ENCODE results near the gene ZDHHC5.

Gene ZDHHC5

DNA sequence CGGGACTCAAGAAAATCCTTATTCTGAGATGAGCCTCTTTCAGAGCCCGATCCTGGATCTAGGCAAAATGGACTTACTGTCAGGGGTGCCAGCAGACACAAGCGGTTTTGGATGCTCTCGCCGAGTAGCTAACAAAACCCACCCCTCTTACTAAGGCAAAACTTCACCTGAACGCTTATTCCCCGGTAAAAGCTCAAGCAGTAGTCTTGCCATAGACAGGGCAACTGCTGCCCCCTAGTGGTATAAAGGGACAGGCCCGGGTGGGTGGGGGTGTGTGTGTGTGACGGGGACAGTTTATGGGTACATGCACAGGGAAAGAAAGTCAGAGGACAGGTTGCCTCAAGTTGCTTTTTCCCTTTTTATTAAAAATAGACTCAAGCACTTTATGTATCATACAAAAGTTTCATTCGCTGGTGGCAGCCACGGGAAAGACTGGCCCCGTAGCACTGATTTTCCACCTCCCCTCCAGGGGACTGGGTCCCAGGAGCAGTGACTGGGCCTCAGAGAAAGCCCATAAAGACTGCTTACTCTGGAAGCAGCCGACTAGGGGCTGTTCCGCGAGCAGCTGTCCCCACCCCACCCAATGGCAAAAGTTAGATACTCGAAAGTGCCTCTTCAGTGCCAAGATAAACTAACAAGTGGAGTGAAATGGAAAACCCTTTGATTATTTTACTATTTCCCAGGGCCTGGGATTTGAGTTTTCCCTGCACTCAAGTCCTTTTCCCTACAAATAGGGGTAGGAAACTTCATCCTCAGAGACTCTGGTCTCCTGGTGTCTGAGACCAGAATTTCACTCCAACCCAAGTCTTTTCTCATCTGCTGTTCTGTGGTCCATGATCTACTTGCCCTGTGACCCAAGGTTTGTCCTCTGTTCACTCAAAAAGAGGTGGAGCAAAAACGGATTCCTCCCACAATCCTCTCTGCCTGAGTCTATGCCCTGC is 22.9 kb upstream of the ZDHHC5 start:
- peak overlapping the region; percentile 12; the same call in 1 of the 2 replicates for H3K27ac ChIP-seq (ENCODE audit: low read depth, low read length)
- peaks cover 82% of the 10 kb centered on the region for H3K4me1 ChIP-seq (ENCODE audit: control insufficient read depth, insufficient read depth, low read length, unreplicated experiment)
- H3K4me3 ChIP-seq (ENCODE audit: low read depth, low read length), result no peak overlapping the region
- peaks cover 5% of the 10 kb centered on the region; the same call in 1 of the 2 replicates for H3K27me3 ChIP-seq (ENCODE audit: insufficient read depth, low read length)
- no peak overlapping the region for H2AFZ ChIP-seq (ENCODE audit: low read length, unreplicated experiment)
- no peaks in the 10 kb centered on the region for H3K36me3 ChIP-seq (ENCODE audit: insufficient read depth, low read length)
- H3K79me2 ChIP-seq (ENCODE audit: control insufficient read depth, insufficient read depth, low read length, unreplicated experiment), result peaks cover 18% of the 10 kb centered on the region

DNA sequence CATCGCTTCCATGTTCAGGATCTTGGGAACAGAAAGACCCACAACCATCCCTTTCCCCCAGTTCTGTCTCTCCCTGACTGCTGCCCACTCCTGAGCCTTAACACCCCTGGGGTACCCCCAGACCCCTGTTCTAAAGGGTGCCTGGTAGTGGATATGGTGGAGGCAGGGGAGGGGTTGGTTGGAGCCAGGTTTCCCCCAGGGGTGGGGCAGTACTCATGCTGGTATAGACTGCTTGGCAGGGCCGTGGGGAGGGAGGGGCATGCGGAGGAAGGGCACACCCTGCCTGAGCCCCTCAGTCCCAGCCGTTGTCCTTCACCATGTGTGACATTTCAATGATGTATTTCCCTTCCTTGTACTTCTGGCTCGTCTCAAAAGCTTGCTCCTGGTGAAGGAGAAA is 22.2 kb upstream of the ZDHHC5 start:
- Histone ChIP-seq H3K27me3 (ENCODE audit: insufficient read depth, low read length) (peaks cover 5% of the 10 kb centered on the region; the same call in 1 of the 2 replicates), H3K27ac (ENCODE audit: low read depth, low read length) (peak overlapping the region; percentile 12; the same call in 1 of the 2 replicates), H3K4me1 (ENCODE audit: control insufficient read depth, insufficient read depth, low read length, unreplicated experiment) (peaks cover 79% of the 10 kb centered on the region)

DNA sequence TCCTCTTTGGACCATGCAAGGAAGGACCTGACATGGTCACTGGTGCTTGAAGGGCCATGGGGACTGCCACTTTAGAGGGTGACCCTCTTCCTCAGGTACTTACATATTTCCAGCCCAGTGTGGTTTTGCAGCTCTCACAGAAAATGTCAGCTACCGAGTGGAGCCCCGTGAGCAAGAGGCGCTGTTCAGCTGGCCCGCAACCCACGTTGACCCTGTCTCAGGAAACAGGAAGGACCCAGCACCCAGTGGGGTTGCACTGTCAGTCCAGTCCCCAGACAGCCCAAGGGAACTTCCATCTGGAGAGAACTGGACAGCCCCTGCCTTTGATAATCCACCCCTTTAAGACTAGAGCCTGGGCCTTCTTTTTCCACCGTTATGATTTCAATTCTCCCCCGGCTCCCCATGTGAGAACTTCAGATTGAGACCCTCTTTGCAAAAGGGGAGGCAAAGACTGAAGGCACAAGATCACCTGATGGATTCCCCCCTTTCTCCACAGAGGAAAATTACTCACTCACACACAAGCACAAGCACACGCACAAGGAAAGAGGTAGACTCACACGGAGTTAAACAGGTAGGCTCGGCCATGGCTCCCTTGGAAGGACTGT is 21.6 kb upstream of the ZDHHC5 start:
- Histone ChIP-seq H3K4me1 (ENCODE audit: control insufficient read depth, insufficient read depth, low read length, unreplicated experiment) (peaks cover 74% of the 10 kb centered on the region), H2AFZ (ENCODE audit: low read length, unreplicated experiment) (no peak overlapping the region), H3K27me3 (ENCODE audit: insufficient read depth, low read length) (peaks cover 5% of the 10 kb centered on the region; the same call in 1 of the 2 replicates), H3K79me2 (ENCODE audit: control insufficient read depth, insufficient read depth, low read length, unreplicated experiment) (peaks cover 7% of the 10 kb centered on the region), H3K27ac (ENCODE audit: low read depth, low read length) (no peak overlapping the region), H3K4me3 (ENCODE audit: low read depth, low read length) (no peak overlapping the region), H3K36me3 (ENCODE audit: insufficient read depth, low read length) (no peaks in the 10 kb centered on the region)

More for the DNA sequence above, 22.2 kb upstream of the ZDHHC5 start:
- Histone ChIP-seq H3K4me3 (ENCODE audit: low read depth, low read length) (no peak overlapping the region), H2AFZ (ENCODE audit: low read length, unreplicated experiment) (no peak overlapping the region), H3K79me2 (ENCODE audit: control insufficient read depth, insufficient read depth, low read length, unreplicated experiment) (peaks cover 11% of the 10 kb centered on the region), H3K36me3 (ENCODE audit: insufficient read depth, low read length) (no peaks in the 10 kb centered on the region)

DNA sequence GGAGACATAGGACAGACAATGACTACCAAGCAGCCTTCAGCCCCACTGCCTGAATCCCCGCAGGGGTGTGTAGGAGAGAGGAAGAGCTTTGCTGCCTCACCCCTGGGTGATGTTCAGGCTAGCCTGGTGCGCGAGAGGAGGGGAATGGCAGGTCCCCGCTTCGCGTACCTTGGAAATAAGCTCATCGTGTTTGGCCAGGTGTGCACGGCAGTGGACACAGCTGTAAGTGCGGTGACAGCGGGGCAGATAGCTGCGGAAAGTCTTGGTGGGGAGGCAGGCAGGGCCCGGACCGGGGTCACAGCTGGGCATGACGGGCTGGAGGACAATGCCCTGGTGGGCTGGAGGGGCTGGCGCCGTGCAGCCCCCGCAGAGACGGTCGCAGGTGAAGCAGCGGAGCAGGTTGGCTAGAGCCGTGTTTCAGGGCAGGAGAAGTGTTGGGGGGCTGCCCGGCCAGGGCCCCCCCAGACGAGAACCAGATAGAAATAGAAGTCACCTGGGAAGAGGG is 21.1 kb upstream of the ZDHHC5 start:
- Histone ChIP-seq H3K27me3 (ENCODE audit: insufficient read depth, low read length) (peaks cover 5% of the 10 kb centered on the region; the same call in 1 of the 2 replicates), H3K36me3 (ENCODE audit: insufficient read depth, low read length) (no peaks in the 10 kb centered on the region), H3K27ac (ENCODE audit: low read depth, low read length) (no peak overlapping the region), H2AFZ (ENCODE audit: low read length, unreplicated experiment) (no peak overlapping the region), H3K4me1 (ENCODE audit: control insufficient read depth, insufficient read depth, low read length, unreplicated experiment) (peaks cover 68% of the 10 kb centered on the region), H3K4me3 (ENCODE audit: low read depth, low read length) (no peak overlapping the region), H3K79me2 (ENCODE audit: control insufficient read depth, insufficient read depth, low read length, unreplicated experiment) (peaks cover 2% of the 10 kb centered on the region)

DNA sequence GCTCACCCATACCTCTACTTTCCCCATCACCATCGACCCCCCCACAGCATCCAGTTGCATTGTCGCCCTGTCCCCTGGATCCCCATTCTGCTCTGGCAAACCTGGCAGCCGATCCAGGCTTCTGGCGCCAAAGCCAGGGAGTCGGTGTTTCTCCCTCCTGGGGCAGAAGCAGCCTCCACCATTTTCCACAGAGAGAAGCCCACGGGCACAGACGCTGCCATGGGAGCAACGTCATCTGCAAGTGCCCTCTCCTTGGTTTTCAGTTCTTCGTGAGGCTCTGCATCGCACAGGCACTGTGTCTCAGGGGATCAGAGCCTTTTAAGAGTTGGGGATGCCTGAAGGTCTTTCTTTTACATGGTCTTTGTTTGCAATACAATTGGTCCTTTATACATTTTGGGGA is 20.5 kb upstream of the ZDHHC5 start:
- no peak overlapping the region; the same call in 1 of the 2 replicates for H3K4me3 ChIP-seq (ENCODE audit: low read depth, low read length)
- H3K4me1 ChIP-seq (ENCODE audit: control insufficient read depth, insufficient read depth, low read length, unreplicated experiment), result peaks cover 64% of the 10 kb centered on the region
- H2AFZ ChIP-seq (ENCODE audit: low read length, unreplicated experiment), result no peak overlapping the region
- H3K36me3 ChIP-seq (ENCODE audit: insufficient read depth, low read length), result no peaks in the 10 kb centered on the region
- no peaks in the 10 kb centered on the region for H3K79me2 ChIP-seq (ENCODE audit: control insufficient read depth, insufficient read depth, low read length, unreplicated experiment)
- no peak overlapping the region for H3K27ac ChIP-seq (ENCODE audit: low read depth, low read length)
- peaks cover 5% of the 10 kb centered on the region; the same call in 1 of the 2 replicates for H3K27me3 ChIP-seq (ENCODE audit: insufficient read depth, low read length)

DNA sequence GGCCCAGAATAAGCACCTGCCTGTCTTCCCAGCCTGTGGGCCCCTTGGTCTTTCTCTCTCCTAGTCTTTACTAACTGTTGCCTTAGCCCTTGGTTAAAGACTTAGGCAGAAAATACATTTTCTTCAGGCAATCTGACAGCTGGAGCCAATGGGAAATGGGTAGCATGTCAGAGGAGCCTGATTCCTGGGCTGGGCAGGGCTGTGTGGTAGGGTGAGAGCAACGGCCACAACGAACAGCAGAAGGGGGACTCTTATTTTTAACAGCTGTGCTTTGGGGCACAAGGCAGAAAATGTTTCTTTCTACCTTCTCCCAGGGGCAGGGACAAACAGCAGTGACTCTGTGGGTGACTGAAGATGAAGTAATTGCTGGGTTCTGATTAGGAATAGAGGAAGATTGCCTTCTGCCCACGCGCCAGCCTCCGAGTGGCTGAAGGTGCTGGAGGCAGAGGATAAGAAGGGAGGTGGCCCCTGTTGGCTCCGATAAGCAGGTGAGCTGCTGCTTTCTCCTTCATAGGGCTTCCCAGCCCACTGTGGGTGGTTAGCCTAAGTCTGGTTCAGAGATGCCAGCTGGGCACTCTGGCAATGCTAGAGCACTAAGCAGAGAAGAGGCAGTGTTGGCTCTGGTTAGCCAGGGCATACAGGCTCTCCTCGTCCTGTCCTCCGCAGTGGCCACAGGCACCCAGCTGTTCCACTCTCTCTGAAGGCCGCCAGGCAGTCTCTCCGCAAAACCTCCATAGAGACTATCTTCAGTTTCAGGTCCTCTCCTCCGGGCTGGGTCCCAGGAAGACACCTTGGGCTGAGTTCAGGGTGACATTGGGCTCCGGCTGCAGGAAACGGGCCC is 19.7 kb upstream of the ZDHHC5 start:
- Histone ChIP-seq H3K27me3 (ENCODE audit: insufficient read depth, low read length) (peaks cover 5% of the 10 kb centered on the region; the same call in 1 of the 2 replicates), H3K27ac (ENCODE audit: low read depth, low read length) (no peak overlapping the region), H2AFZ (ENCODE audit: low read length, unreplicated experiment) (no peak overlapping the region), H3K4me1 (ENCODE audit: control insufficient read depth, insufficient read depth, low read length, unreplicated experiment) (peaks cover 64% of the 10 kb centered on the region), H3K79me2 (ENCODE audit: control insufficient read depth, insufficient read depth, low read length, unreplicated experiment) (no peaks in the 10 kb centered on the region), H3K36me3 (ENCODE audit: insufficient read depth, low read length) (no peaks in the 10 kb centered on the region), H3K4me3 (ENCODE audit: low read depth, low read length) (peak overlapping the region; percentile 76)

DNA sequence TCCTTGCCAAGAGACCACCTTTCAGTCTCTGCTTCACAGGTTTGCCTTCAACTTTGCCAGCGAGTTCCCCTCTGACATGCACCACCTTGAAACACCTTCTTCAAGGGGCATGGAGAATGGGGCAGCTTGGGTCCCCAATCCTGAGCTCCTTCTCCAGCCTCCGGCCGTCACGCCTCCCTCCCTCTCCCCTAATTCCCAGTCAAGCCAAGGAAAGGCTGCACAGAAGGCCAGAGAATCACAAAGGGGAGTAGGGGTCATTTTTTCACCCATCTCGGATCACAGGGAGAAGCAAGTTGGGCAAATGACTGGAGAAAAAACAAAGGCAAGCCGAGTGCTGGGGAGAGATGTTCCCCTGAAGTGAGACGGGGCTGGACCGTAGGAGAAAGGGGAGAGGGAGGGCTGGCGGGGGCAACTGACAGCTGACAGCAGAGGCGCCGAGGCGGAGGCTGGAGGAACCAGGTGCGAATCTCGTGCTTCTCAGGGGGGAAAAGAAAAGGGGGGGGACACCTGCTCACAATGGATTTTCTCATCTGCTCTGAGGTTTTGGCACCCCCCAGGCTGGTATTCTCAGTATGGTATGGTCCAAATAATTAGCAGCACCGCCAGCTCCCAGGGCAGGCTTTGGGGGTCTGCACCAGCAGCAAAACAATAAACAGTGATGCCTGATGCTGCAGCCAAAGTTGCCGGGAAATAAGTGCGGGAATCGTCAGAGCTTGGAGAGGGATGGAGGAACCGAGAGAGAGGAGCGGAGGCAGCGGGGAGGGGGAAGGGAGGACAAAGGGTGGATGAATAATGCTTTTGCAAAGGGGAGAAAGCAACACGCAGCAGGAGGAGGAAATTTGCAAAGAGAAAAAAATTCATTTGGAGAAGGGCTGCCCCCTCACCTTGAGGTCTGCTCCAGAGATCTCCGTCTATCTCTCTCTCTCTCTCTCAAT is 18.8 kb upstream of the ZDHHC5 start:
- Histone ChIP-seq H3K4me1 (ENCODE audit: control insufficient read depth, insufficient read depth, low read length, unreplicated experiment) (peaks cover 61% of the 10 kb centered on the region), H3K79me2 (ENCODE audit: control insufficient read depth, insufficient read depth, low read length, unreplicated experiment) (no peaks in the 10 kb centered on the region), H3K4me3 (ENCODE audit: low read depth, low read length) (peak overlapping the region; percentile 76), H3K27ac (ENCODE audit: low read depth, low read length) (no peak overlapping the region), H2AFZ (ENCODE audit: low read length, unreplicated experiment) (no peak overlapping the region), H3K36me3 (ENCODE audit: insufficient read depth, low read length) (no peaks in the 10 kb centered on the region), H3K27me3 (ENCODE audit: insufficient read depth, low read length) (peaks cover 5% of the 10 kb centered on the region; the same call in 1 of the 2 replicates)

DNA sequence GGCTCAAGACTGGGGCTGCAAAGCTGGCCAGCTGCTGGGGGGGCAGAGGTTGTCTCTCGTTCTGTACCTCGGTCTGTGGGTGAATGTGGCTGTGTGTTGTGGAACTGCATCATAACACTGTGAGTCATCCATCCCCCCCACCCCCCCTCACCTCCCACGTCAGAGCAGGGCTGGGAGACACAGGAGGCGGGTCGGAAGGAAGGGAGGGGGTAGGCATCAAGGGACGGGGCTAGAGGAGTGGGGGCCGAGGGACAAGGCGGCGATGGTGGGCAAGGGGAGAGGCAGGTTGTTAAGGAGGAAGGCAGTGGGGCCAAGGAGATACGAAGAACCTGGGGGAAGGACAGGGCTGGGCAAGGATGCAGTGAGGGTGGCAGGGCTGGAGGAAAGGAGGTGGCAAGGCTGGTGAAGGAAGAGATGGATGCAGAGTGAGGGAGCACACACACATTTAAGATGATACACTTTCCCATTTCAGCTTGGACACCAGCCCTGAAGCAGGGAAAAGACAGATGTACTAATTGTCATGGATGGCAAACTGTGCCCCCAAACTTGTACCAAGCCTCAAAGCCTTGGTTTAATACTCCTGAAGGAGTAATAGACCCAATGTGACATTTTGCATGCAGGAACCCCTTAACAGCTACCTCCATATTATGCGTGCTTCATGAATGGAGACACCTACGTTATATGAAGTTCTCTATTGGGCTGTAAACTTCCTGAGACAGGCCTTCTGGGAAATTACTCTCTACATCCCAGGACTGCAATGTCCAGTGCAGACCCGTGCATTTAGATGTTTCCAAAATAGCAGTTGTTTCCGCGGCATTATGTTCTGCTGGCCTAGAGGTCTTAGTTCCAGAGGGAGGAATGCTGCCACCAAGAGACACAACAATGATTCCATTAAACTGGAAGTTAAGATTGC is 17.8 kb upstream of the ZDHHC5 start, which contains the start of gene YPEL4:
TSS of gene YPEL4 (minus strand) at position 87 of the 913 bp plus-strand sequence. CDS start 2,805 bp downstream, outside the sequence.
- peaks cover 53% of the 10 kb centered on the region for H3K4me1 ChIP-seq (ENCODE audit: control insufficient read depth, insufficient read depth, low read length, unreplicated experiment)
- H2AFZ ChIP-seq (ENCODE audit: low read length, unreplicated experiment), result no peak within 1 kb of the TSS
- peaks cover 5% of the 10 kb centered on the region; the same call in 1 of the 2 replicates for H3K27me3 ChIP-seq (ENCODE audit: insufficient read depth, low read length)
- peak within 1 kb of the TSS; percentile 10; the same call in 1 of the 2 replicates for H3K27ac ChIP-seq (ENCODE audit: low read depth, low read length)
- peak within 1 kb of the TSS; percentile 76 for H3K4me3 ChIP-seq (ENCODE audit: low read depth, low read length)
- H3K36me3 ChIP-seq (ENCODE audit: insufficient read depth, low read length), result no peaks in the 10 kb centered on the region
- no peaks in the 10 kb centered on the region for H3K79me2 ChIP-seq (ENCODE audit: control insufficient read depth, insufficient read depth, low read length, unreplicated experiment)

DNA sequence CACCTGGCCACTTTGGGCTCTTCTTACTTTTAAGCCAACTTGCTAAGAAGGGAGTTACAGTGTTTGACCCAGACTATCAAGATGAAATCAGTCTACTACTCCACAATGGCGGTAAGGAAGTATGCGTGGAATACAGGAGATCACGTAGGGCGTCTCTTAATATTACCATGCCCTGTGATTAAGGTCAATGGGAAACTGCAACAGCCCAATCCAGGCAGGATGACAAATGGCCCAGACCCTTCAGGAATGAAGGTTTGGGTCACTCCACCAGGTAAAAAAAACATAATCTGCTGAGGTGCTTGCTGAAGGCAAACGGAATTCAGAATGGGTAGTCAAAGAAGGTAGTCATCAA is 17.2 kb upstream of the ZDHHC5 start:
- Histone ChIP-seq H3K4me3 (ENCODE audit: low read depth, low read length) (no peak overlapping the region), H3K27me3 (ENCODE audit: insufficient read depth, low read length) (peaks cover 5% of the 10 kb centered on the region; the same call in 1 of the 2 replicates), H3K36me3 (ENCODE audit: insufficient read depth, low read length) (no peaks in the 10 kb centered on the region), H3K79me2 (ENCODE audit: control insufficient read depth, insufficient read depth, low read length, unreplicated experiment) (no peaks in the 10 kb centered on the region), H2AFZ (ENCODE audit: low read length, unreplicated experiment) (no peak overlapping the region), H3K27ac (ENCODE audit: low read depth, low read length) (no peak overlapping the region), H3K4me1 (ENCODE audit: control insufficient read depth, insufficient read depth, low read length, unreplicated experiment) (peaks cover 46% of the 10 kb centered on the region)

All from ACC112 (cell line).